ENCODE measurements around the gene KCNA10. TPM values are rescaled to one million over a fixed set of nuclear protein-coding genes. Genes with fewer than 3 reads are reported as not detected.

KCNA10 gene
- total RNA-seq, 1 experiment from 2014 or later: not detected

- no peak for DNase-seq (ENCODE audit: low read depth)
Observed at GRCh38 chr1:110501488-110502132, 17.4 kb downstream of the KCNA10 start.

- no peak for DNase-seq (ENCODE audit: low read depth)
Observed at GRCh38 chr1:110498270-110498669, 20.7 kb downstream of the KCNA10 start.

GRCh38 chr1:110495926-110496600 lies 22.9 kb downstream of the KCNA10 start:
- DNase-seq (ENCODE audit: low read depth): peak; percentile 68

GRCh38 chr1:110494522-110495406 lies 24.2 kb downstream of the KCNA10 start:
- DNase-seq (ENCODE audit: low read depth): no peak

- no peak for DNase-seq (ENCODE audit: low read depth)
Observed at GRCh38 chr1:110494036-110494435, 24.9 kb downstream of the KCNA10 start.

- no peak for DNase-seq (ENCODE audit: low read depth)
Observed at GRCh38 chr1:110493059-110493699, 25.8 kb downstream of the KCNA10 start.

- no peak for DNase-seq (ENCODE audit: low read depth)
Observed at GRCh38 chr1:110492573-110492972, 26.4 kb downstream of the KCNA10 start.

GRCh38 chr1:110490791-110491451 lies 28.1 kb downstream of the KCNA10 start:
- DNase-seq (ENCODE audit: low read depth): no peak

- no peak for DNase-seq (ENCODE audit: low read depth)
Observed at GRCh38 chr1:110489973-110490542, 28.9 kb downstream of the KCNA10 start.

GRCh38 chr1:110489406-110489805 lies 29.6 kb downstream of the KCNA10 start:
- no peak for DNase-seq (ENCODE audit: low read depth)

GRCh38 chr1:110488867-110489266 lies 30.1 kb downstream of the KCNA10 start:
- DNase-seq (ENCODE audit: low read depth): no peak

GRCh38 chr1:110488161-110488560 lies 30.8 kb downstream of the KCNA10 start:
- DNase-seq (ENCODE audit: low read depth): no peak

GRCh38 chr1:110487726-110488125 lies 31.2 kb downstream of the KCNA10 start:
- DNase-seq (ENCODE audit: low read depth): no peak

GRCh38 chr1:110485725-110486124 lies 33.2 kb downstream of the KCNA10 start:
- no peak for DNase-seq (ENCODE audit: low read depth)

- DNase-seq (ENCODE audit: low read depth): no peak
Observed at GRCh38 chr1:110484801-110485200, 34.2 kb downstream of the KCNA10 start.

- no peak for DNase-seq (ENCODE audit: low read depth)
Observed at GRCh38 chr1:110483308-110483685, 35.7 kb downstream of the KCNA10 start.

GRCh38 chr1:110482662-110483307 lies 36.2 kb downstream of the KCNA10 start:
- no peak for DNase-seq (ENCODE audit: low read depth)

- no peak for DNase-seq (ENCODE audit: low read depth)
Observed at GRCh38 chr1:110481968-110482623, 36.9 kb downstream of the KCNA10 start.

- DNase-seq (ENCODE audit: low read depth): no peak
Observed at GRCh38 chr1:110480356-110481096, 38.4 kb downstream of the KCNA10 start.

All from HT1080 (cell line).